Esophagus muscularis mucosa (tissue), 4 donors: ENCODE data around the gene TRAF3IP3. TPM values are rescaled to one million over a fixed set of nuclear protein-coding genes. Genes with fewer than 3 reads are reported as not detected.

Source experiments
- DNase-seq: peaks from one replicate; pipeline ENCODE4 v3.0.0-alpha.2; 2017; ENCODE audit errors: extremely low spot score
- H3K27ac ChIP-seq, 4 donors: fragments of 200-600 bp; sonication (generic); replicated peaks in 1 of 4; 1 replicate in 3 of 4; 2 replicates in 1 of 4; pipeline ENCODE4 v1.5.1; 2016 to 2019; ENCODE audit warnings: mild to moderate bottlenecking in 1 of 4
- H3K27me3 ChIP-seq, 4 donors: fragments of 200-600 bp; sonication (generic); one replicate each; pipeline versions ENCODE4 v1.5.1 to v1.6.0; 2016 to 2019
- H3K36me3 ChIP-seq, 4 donors: fragments of 200-600 bp; sonication (generic); one replicate each; pipeline ENCODE4 v1.5.1; 2016 to 2019
- H3K4me1 ChIP-seq, 4 donors: fragments of 200-600 bp; sonication (generic); one replicate each; pipeline ENCODE4 v1.5.1; 2016 to 2019
- H3K4me3 ChIP-seq, 4 donors: fragments of 200-600 bp; sonication (generic); 1 replicate in 2 of 4; 2 replicates in 2 of 4; pipeline ENCODE4 v1.5.1; 2016 to 2019; ENCODE audit warnings: mild to moderate bottlenecking in 4 of 4, moderate library complexity in 1 of 4
- H3K9me3 ChIP-seq, 4 donors: fragments of 200-600 bp; sonication (generic); 1 replicate in 3 of 4; 2 replicates in 1 of 4; pipeline ENCODE4 v1.5.1; 2016 to 2019
- EP300 ChIP-seq: sonication (generic); formaldehyde crosslinking; IDR thresholded peaks from one replicate; pipeline ENCODE4 v1.6.1; 2017; ENCODE audit warnings: antibody characterized with exemption
- POLR2A ChIP-seq: fragments of 450-650 bp; IDR thresholded peaks from one replicate; pipeline ENCODE4 v1.6.1; 2017; ENCODE audit warnings: antibody characterized with exemption, moderate library complexity, mild to moderate bottlenecking, low read depth
- POLR2AphosphoS5 ChIP-seq, 2 donors: sonication (generic); formaldehyde crosslinking; IDR thresholded peaks; one replicate each; pipeline ENCODE4 v1.6.1; 2017; ENCODE audit warnings: antibody characterized with exemption in 2 of 2
- WGBS: methylation state at CpG from one replicate; pipeline ENCODE4 v1.1.5; 2018; 5-methylcytosine and 5-hydroxymethylcytosine counted together
- intact Hi-C: fragments of 100-400 bp; cut with DNase I; formaldehyde crosslinking; loops from one replicate; pipeline ENCODE4 v1.15.1; 2023
- total RNA-seq, 4 donors: library from RNA; depleted of rRNA; stranded (reverse); fragments of >200 nt; gene quantifications; one replicate each; pipeline versions ENCODE4 v1.1.0 to v1.2.1, GENCODE V29; 2016
- TF ChIP-seq, protein P1 (sequence below), 3 experiments: fragments of 200-600 bp in 2 of 3; fragments of 450-650 bp in 1 of 3; sonication (generic) in 2 of 3; IDR thresholded peaks; one replicate each; pipeline ENCODE4 v1.5.1; 2017 to 2019; ENCODE audit warnings: antibody characterized with exemption in 3 of 3, mild to moderate bottlenecking in 2 of 3, moderate library complexity in 1 of 3

TRAF3IP3 gene
- total RNA-seq, 4 donors from 2014 or later: 1.0 to 4.3 (median 2.8) TPM

DNA sequence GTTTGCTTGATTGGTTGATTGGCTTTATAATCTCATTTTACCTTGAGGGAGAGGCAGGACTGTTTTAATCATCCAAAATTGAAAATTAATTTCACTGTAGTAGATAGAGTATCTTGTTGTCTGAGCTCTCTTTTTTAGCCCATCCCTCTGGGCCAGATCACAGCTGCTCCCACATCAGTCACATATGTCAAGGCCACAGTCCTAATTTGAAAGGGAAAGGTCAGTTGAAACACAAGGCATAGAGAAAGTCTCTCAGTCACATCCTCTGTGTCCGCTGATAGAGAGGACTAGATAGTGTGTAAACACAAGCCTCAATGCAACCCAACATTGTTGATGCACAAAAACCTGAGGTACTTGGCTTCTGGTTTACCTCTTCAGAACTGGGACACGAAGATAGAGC is 21.7 kb downstream of the TRAF3IP3 start:
- no peak for DNase-seq
- no peaks in the 10 kb centered on the region for H3K36me3 ChIP-seq
- peaks cover 0 to under 1% (median under 1%) of the 10 kb centered on the region in 4 donors for H3K4me1 ChIP-seq
- no peak overlapping the region for H3K27ac ChIP-seq
- 98% methylated on average over 2 of the region's 2 CpGs for WGBS
- no peak for TF ChIP-seq POLR2AphosphoS5 (IDR thresholded peaks at IDR 0.05)
- no peaks in the 10 kb centered on the region for H3K27me3 ChIP-seq
- no peaks in the 10 kb centered on the region for H3K9me3 ChIP-seq
- intact Hi-C loops: no loop called here
- H3K4me3 ChIP-seq: no peak overlapping the region

DNA sequence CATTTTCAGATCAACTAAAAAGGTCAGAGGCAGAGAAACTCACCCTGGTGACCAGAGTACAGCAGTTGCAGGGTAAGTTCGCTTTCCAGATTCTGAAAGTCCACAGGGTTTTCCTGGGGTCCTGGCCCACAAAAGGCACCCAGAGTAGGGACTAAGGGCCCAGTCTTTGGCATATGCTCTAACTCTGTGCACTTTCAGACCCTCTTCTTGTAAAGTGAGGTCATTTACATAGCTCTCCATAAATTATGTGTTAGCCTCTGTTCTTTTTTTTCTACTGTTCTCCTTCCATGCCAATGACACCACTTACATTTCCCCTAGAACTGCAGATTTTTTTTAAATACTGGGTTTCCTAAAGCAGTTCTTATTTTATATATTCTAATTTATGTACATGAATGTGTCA is 22.2 kb downstream of the TRAF3IP3 start:
- WGBS: 82% methylated on average over 1 of the region's 1 CpG
- DNase-seq: no peak
- no peaks in the 10 kb centered on the region for H3K27me3 ChIP-seq
- H3K4me3 ChIP-seq: no peak overlapping the region
- no peak overlapping the region for H3K27ac ChIP-seq
- no peaks in the 10 kb centered on the region for H3K9me3 ChIP-seq
- intact Hi-C loops: no loop called here
- H3K4me1 ChIP-seq: peaks cover 0 to 5% (median 2%) of the 10 kb centered on the region in 4 donors
- H3K36me3 ChIP-seq: no peaks in the 10 kb centered on the region
- TF ChIP-seq POLR2A (no peak), POLR2AphosphoS5 (IDR thresholded peaks at IDR 0.05) (no peak)
- TF ChIP-seq, protein P1, sequence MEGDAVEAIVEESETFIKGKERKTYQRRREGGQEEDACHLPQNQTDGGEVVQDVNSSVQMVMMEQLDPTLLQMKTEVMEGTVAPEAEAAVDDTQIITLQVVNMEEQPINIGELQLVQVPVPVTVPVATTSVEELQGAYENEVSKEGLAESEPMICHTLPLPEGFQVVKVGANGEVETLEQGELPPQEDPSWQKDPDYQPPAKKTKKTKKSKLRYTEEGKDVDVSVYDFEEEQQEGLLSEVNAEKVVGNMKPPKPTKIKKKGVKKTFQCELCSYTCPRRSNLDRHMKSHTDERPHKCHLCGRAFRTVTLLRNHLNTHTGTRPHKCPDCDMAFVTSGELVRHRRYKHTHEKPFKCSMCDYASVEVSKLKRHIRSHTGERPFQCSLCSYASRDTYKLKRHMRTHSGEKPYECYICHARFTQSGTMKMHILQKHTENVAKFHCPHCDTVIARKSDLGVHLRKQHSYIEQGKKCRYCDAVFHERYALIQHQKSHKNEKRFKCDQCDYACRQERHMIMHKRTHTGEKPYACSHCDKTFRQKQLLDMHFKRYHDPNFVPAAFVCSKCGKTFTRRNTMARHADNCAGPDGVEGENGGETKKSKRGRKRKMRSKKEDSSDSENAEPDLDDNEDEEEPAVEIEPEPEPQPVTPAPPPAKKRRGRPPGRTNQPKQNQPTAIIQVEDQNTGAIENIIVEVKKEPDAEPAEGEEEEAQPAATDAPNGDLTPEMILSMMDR (IDR thresholded peaks at IDR 0.05): no peak

DNA sequence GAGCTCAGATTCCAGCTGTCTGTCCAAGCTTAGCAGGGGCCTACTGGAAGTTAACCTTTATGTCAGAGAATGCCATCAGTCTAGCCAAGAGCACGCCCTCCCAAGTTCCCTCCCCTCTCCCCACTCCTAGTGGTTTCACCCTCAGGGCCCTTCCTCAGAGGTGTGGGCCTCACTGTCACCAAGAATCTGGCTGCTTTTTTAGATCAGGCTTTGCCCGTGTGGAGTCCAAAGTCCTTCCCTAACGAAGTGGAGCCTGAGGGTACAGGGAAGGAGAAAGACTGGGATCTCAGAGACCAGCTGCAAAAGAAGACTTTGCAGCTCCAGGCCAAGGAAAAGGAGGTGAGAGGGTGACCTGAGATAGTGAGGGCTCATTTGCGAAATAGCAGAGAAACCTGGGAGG is 24.4 kb downstream of the TRAF3IP3 start:
- 93% methylated on average over 4 of the region's 4 CpGs for WGBS
- no peak overlapping the region for H3K4me3 ChIP-seq
- no peaks in the 10 kb centered on the region for H3K27me3 ChIP-seq
- no peaks in the 10 kb centered on the region for H3K9me3 ChIP-seq
- peaks cover 13 to 22% (median 17%) of the 10 kb centered on the region in 4 donors for H3K4me1 ChIP-seq
- no peak for DNase-seq
- TF ChIP-seq POLR2A (no peak), POLR2AphosphoS5 (IDR thresholded peaks at IDR 0.05) (no peak), EP300 (no peak)
- TF ChIP-seq, protein P1 (IDR thresholded peaks at IDR 0.05): no peak
- no peak overlapping the region for H3K27ac ChIP-seq
- intact Hi-C loops: no loop called here
- no peaks in the 10 kb centered on the region for H3K36me3 ChIP-seq

DNA sequence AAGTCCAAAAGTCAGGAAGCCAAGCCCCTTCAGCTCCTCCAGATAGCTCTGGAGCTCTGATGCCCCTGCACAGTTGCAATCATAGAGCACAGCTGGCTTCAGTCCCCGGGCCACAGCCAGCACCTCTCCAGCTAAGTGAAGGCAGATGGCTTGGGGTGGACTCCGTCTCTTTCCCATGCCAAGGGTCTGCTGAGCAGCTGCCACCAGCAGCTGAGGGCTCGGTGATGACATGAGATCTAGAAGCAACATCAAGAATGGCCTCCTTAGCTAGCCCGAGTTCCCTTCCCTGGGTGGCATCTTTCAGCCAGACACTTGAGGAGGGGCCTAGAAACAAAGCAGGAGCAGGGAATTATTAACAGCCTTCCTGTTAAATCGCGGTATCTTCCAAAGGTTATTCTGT is 27.5 kb downstream of the TRAF3IP3 start:
- Histone ChIP-seq H3K9me3 (no peaks in the 10 kb centered on the region), H3K4me1 (peaks cover 30 to 43% (median 35%) of the 10 kb centered on the region in 4 donors), H3K36me3 (peaks cover 0 to 2% (median 0%) of the 10 kb centered on the region in 4 donors), H3K4me3 (peak overlapping the region; percentile 68 to 83 (median 68)), H3K27ac (no peak overlapping the region), H3K27me3 (no peaks in the 10 kb centered on the region)
- DNase-seq: no peak
- TF ChIP-seq EP300 (no peak), POLR2A (no peak), POLR2AphosphoS5 (IDR thresholded peaks at IDR 0.05) (no peak)
- TF ChIP-seq, protein P1 (IDR thresholded peaks at IDR 0.05): no peak
- WGBS: 86% methylated on average over 6 of the region's 6 CpGs
- intact Hi-C loops: no loop called here

DNA sequence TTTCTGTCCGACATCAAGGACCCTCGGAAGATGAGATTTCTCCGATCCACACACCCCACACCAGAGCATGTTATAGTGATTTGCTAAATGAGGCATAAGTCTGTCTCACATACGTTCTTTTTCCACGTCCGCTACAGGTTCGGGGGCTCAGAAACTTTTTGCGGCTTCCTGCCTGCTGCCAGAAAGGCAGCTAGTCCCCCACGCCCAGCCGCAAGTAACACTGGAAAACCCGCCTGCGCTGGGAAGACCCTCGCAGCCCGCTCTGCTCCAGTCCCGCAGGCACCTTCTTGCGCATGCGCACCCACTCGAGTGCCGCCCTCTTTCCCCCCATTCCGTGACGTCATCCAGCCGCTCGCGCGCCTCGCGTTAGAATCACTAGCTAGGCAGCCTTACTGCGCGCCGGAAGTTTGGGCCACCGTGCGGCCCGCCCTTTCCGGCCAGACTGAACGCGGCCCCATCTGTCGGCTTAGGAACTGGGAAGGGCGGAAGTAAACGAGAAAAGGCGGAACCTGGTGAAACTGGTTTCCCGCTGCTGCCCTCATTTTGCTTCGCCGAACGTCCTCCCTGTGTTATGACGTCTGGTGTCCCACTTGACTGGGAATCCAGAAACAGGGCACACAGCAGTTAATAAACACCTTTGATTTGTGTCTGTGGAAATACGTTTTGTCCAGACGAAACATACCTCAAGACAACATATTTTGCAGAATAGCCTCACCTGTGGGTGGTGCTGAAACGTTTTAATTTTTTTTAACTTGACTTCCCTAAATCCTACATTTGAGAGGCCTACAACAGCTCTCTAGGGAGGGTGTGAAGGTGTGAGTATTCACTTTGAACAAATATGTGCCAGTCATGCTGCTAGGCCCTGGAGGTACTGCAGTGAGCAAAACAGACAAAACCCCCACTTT is 28.7 kb downstream of the TRAF3IP3 start, which contains the start of gene C1orf74:
C1orf74 (minus strand) TSS at position 295 of the 905 bp plus-strand sequence. CDS start 925 bp downstream, outside the sequence.
- Histone ChIP-seq H3K27me3 (no peaks in the 10 kb centered on the region), H3K4me1 (peaks cover 32 to 46% (median 39%) of the 10 kb centered on the region in 4 donors), H3K36me3 (peaks cover 0 to 13% (median 0%) of the 10 kb centered on the region in 4 donors), H3K4me3 (peak within 1 kb of the TSS; percentile 68 to 83 (median 68)), H3K9me3 (no peaks in the 10 kb centered on the region), H3K27ac (peak within 1 kb of the TSS; percentile 80 to 88 (median 86))
- DNase-seq: peak; percentile 100
- intact Hi-C loops: no loop called here
- TF ChIP-seq, protein P1 (IDR thresholded peaks at IDR 0.05): peak in 1 of 3 experiments; percentile 19
- TF ChIP-seq POLR2A (peak; percentile 52), POLR2AphosphoS5 (IDR thresholded peaks at IDR 0.05) (peak; percentile 92 to 97), EP300 (no peak)
- 7% methylated on average over 31 of the region's 48 CpGs for WGBS
